ENCODE results near the gene NMRK2.
"Not testable (repeated sequence)": the region's sequence is repeated elsewhere in the genome, so short reads cannot be mapped to it uniquely, and the experiment has no call there.

GRCh38 chr19:3955276-3955675 lies 22.4 kb downstream of the NMRK2 start:
- not testable (repeated sequence) for TF ChIP-seq CTCF (IDR thresholded peaks at IDR 0.05; ENCODE audit: low read depth, low read length, missing input control); ZBTB33 (IDR thresholded peaks at IDR 0.05); TAF1 (conservative IDR thresholded peaks at IDR 0.05); SP1 (IDR thresholded peaks at IDR 0.05); GABPA (IDR thresholded peaks at IDR 0.05 in 1 of 2, conservative IDR thresholded peaks at IDR 0.05 in 1 of 2); RXRA (IDR thresholded peaks at IDR 0.05)

Measured in liver (tissue), 3 donors.